Left forelimb (tissue), 1 donor: ENCODE results near the gene SOHLH1.

Experiments
- DNase-seq: peaks from one replicate; pipeline ENCODE4 v3.0.0-alpha.2; 2018; ENCODE audit warnings: low spot score

SOHLH1 gene

DNA sequence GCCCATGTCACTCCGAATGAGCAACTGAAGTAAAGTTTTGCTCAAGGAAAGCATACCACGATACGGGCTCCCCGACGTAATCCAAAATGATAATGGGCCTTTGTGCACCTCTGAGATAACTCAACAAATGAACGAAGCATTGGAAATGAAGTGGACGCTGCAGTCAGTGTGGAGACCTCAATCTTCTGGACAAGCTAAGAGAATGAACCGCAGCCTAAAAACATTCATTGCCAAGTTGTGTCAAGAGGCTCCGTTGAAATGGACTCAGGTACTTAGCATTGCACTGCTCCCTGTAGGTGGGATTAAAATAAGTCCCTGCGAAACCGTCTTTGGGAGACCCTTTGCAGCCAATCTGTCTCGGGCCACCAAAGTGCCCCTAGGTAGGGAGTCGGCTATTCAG lies 40.0 kb downstream of the SOHLH1 start:
- no peak for DNase-seq

DNA sequence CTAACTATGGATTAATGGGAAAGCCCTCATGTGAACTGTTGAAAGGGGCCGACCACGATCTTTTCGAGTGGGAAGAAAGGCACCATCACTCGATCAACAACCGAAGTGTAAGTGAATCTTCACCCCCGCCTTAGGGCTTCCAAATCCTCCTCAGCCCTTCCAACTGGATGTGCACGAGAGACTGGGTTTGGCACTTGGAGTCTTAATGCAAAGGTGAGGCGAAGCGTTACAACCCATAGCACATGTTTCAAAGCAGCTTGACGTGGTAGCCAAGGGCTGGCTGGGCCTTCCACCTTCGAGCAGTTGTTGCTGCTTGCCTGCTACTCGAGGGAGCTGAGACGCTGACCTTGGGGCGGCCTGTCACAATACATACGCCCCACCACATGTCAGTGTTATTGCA lies 41.9 kb downstream of the SOHLH1 start:
- no peak for DNase-seq

DNA sequence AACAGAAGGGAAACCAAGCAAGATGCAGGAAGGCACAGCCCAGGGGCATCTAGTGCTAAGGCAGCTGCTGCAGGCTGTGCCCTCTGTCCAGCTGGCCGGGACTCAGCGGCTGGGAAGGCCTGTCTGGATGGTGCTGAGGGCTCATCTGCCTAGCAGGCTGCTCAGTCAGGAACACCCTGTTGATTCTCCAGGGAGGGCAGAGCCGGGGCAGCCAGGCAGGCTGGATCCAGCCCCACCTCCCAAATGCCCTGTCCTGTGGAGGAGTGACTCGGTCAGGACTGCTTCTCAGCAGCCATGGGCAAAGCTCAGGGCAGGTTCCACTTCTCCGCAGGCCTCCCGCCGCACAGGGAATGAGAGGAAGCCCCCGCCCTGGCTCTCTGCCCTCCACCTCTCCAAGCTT lies 44.0 kb downstream of the SOHLH1 start:
- DNase-seq, result no peak

DNA sequence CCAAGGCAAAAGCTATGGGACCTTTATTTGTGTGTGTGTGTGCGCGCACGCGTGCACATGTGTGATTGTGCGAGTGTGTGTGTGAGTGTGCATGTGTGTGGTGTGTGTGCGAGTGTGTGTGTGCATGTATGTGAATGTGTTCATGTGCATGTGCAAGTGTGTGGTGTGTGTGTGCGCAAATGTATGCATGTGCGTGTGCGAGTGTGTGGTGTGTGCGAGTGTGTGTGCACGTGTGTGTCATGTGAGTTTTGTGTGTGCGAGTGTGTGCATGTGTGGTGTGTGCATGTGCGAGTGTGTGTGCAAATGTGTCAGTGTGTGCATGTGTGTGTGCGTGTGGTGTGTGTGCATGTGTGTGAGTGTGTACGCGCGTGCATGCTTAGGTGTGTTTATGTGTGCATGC lies 48.9 kb downstream of the SOHLH1 start:
- DNase-seq, result no peak

DNA sequence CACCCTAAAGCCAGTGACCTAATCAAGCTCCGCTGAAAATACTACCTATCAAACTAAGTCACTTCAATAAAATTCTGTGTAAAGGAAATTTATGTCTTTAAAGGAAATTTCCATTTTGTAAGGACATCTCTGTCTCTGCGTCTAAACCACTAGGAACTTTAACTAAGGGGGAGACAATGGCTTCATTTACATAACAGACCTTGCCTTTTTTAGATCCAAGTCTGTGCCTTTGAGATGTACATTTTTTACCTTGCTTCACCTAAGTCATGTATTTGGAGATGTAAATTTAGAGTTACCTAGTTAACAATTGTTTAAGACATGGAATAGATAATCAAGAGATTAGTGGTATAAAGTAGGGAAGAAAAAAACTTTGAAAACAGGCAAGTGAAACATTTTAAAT lies 49.8 kb downstream of the SOHLH1 start:
- DNase-seq, result no peak

DNA sequence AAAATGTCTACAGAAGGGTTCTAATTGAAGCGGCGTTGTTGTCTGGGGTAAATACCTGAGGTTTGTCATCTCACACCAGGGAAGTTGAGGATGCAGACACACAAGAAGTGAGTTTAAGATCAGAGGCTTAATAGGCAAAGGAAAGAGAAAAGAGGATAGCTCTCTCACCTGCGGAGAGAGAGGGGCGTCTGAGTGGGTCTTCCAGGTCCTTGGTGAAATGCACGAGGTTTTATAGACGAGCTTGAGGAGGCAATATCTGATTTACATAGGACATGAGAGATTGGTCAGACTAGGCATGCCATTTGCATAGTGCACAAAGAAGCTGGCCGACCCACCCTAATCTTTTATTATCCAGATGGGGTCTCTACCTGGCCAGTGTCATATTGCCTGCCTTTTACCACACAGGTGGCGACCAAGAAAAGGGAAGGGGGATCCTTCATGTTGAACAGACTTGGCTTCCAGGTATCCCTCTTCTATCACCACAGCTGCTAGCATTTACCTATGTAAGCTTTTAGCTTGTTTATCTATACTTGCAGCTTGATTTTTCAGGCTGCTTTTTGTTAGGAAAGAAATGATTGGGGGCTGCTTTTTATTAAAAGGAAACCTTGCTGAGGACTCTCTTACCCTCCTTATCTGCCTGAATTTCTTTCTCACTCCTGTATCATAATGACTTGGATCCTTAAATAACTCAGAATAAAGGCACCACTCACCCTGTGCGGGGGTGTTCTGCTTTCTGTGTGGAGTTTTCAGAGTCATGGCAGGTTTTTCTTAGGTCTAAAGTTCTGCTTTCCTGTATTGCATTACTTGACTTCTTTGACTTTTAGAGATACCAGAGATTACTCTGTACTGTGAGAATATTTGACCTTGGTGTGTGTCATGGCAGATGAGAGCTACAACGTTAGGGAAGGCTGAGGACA lies 50.5 kb downstream of the SOHLH1 start:
- DNase-seq, result no peak

DNA sequence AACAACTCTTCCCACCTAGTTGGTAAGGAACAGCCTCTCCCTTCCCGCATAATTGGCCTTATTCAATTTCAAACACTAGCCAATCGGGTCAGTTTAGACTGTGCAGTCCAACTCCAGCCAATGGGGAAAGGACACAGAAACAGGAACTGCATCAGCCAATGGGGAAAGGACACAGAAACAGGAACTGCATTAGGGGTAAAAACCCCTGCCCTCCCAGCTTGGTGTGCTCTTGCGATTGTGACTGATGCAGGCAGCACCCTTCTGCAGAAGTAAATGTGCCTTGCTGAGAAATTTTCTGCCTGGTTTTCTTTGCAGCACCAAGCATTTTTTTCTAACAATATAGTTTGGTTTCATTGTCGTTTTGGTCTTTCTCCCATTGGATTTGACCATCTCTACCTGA lies 51.4 kb downstream of the SOHLH1 start:
- DNase-seq, result no peak

DNA sequence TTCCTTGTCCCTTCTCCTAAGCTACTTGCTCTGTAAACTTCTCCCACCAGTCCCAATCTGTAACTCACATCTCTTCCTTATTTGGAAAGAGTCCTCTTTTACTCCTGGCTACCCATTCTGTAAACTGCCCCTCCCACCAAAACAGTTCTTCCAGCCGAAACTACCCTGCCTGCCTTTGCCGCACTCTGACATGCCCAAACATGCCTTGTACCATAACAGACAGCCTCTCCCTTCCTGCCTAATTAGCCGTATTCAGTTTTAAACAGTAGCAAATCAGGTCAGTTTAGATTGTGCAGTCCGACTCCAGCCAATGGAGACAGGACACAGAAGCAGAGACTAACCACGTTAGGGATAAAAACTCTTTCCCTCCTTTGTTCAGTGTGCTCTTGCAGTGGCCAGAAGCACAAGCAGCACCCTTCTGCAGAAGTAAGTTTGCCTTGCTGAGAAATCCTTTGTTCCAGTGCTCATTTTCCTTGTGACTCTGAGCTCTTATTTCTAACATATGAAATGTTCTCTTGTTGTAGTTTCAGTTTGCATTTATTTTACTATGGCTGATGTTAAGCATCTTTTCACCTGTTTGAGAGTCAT lies 54.6 kb downstream of the SOHLH1 start:
- no peak for DNase-seq
